Mammary epithelial cell (primary cell): Measurements from ENCODE around the gene SNTB2.

Experiments used
- CTCF ChIP-seq, 2 donors: IDR thresholded peaks in 1 of 2; conservative IDR thresholded peaks in 1 of 2; 2 replicates each; pipeline ENCODE4 v1.5.1; 2011 to 2012; ENCODE audit warnings: inconsistent platforms in 2 of 2, low read length in 2 of 2, mild to moderate bottlenecking in 2 of 2, control low read depth in 1 of 2, low read depth in 1 of 2; ENCODE audit not compliant: insufficient read depth in 1 of 2; ENCODE audit errors: extremely low read depth in 1 of 2
- EZH2 ChIP-seq: IDR thresholded peaks from 2 replicates; pipeline ENCODE4 v1.6.1; 2012; ENCODE audit warnings: low read length, inconsistent platforms, borderline replicate concordance

- TF ChIP-seq CTCF (conservative IDR thresholded peaks at IDR 0.05 in 1 of 2, IDR thresholded peaks at IDR 0.05 in 1 of 2; ENCODE audit: extremely low read depth in 1 of 2, insufficient read depth in 1 of 2, low read depth in 1 of 2, low read length in 2 of 2) (no peak), EZH2 (no peak)
Observed at GRCh38 chr16:69324013-69324531, 137.1 kb downstream of the SNTB2 start.
